HG03521 (cell line): ENCODE data around the gene RIPPLY3.
"Not testable (repeated sequence)": the region's sequence is repeated elsewhere in the genome, so short reads cannot be mapped to it uniquely, and the experiment has no call there.

ENCODE experiments used
- ATAC-seq: cut with Tn5 transposase; IDR thresholded peaks from one replicate; pipeline ENCODE4 v1.9.1; 2021; ENCODE audit warnings: mild to moderate bottlenecking, moderate library complexity; ENCODE audit not compliant: unreplicated experiment

RIPPLY3 gene

DNA sequence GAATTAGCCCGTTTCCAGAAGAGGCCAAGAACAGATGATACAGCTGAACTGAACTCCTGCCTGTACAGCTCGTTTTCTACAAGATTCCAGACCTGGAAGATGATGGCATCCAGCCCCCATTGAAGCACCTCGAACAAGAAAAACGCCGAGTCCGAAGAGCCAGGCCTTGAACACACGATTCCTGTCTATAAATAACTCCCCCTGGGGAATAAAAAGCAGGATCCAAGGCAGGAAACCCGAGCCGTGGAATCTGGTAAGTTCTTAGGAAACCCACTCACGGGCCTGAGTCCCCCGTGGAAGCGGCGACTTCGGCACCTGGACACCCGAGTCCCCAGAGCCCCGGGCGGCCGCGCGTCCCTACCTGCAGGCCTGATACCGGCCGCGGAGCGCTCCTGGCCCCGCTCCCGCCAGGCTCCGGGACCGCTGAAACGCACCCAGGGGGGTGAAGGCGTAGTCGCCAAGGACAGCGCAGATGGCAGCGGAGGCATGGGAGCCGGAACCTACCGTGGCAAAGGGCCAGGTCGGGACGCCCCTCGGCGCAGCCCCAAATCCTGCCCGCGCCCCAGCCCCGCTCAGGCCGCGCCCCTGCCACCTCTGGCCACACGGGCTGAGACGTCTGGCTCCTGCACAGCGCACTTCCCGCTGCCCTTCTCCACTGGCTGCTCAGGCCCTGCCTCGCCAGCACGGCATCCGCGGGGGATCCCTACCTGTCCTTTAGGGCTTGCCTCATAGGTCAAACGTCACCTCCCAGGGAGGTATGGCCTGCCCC lies 26.0 kb upstream of the RIPPLY3 start:
- ATAC-seq: no peak

DNA sequence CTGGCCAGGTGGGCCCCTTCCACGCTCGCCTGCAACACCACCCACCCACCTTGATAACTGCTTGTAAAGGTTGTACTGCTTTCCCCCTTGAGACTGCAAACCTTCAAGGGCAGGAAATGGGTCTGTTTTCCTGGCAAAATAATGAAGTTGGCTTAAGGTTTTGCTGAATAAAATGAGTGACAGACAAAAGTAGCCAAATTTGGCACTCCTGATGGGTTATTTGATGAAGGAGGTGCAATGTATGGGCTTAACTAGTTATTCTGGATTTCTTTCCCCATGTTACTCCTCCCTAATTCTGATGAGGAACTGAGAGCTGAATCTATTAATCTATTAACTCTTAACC lies 25.5 kb upstream of the RIPPLY3 start:
- no peak for ATAC-seq

DNA sequence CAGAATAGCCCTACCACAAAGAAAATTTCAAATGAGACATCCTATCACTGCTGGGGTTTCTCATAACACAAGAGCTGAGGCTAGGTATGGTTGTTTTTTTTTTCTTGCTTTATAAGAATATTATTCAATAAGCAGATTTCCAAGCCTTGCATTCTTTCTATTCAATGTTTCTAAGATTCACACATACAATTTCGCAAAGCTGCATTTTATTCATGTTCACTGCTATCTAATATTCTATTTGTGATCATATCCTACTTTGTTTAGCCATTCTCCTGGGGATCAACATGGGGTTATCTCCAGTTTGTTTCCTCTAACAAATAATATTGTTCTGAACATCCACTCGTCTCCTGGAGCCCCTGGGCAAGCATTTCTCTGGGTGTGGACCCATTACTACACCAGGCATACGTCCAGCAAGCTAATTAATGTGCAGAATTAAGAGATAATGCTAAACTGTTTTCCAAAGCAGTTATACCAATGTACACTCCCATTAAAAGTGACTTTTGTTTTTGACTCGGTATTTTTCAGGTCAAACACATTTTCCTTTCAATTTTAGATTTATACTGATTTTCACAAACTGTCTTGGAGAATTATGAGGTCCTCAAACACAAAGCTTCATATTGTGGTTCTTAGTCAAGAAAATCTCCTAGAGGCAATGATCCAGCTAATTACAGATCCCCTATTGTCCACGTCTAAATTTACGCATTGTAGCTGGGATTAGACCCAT lies 24.4 kb upstream of the RIPPLY3 start:
- ATAC-seq: no peak

DNA sequence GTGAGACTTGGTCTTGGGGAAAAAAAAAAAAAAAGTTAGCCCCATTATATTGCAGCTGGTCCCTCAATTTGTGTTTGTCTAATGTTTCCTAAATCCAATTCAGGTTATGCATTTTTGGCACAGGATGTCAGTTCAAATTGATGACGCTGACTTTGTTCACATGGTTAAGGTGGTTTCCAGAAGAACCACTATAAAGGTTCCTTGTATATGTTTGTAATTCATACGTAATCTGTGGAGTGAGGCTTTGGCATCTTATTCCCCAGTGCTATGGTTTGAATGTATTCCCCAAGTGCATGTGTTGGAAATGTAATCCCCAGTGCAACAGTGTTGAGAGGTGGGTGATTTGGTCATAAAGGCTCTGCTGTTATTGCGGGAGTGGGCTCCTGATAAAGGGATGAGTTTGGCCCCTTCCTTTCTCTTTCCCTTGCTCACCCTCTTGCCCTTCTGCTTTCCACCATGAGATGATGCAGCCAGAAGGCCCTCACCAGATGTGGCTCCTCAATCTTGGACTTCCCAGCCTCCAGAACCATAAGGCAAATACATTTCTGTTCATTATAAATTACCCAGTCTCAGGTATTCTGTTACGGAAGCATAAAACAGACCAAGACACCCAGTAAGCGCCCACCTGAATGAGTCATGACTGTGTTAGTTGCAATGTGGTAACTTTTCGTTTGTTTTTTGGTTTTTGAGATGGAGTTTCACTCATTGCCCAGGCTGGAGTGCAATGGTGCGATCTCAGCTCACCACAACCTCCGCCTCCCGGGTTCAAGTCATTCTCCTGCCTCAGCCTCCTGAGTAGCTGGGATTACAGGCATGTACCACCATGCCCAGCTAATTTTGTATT lies 20.5 kb upstream of the RIPPLY3 start:
- no peak for ATAC-seq

DNA sequence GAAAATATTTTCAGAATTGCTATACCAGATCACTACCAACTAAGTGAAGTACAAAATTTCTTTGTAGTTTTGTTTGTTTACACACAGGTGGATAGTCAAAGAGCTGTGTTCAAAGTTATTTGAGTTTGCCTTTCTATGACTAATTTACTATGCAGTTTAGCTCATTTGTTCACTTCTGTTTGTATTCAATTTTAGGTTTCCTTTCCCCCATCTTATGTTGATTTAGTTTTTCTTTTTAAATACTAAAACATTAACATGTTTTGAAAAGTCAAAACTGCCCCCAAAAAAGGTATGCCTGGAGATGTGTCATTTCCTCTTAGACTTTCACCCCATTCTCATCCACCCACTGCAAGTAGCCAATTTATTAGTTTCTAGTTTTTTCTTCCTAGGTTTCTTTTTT lies 18.7 kb upstream of the RIPPLY3 start:
- ATAC-seq: no peak

DNA sequence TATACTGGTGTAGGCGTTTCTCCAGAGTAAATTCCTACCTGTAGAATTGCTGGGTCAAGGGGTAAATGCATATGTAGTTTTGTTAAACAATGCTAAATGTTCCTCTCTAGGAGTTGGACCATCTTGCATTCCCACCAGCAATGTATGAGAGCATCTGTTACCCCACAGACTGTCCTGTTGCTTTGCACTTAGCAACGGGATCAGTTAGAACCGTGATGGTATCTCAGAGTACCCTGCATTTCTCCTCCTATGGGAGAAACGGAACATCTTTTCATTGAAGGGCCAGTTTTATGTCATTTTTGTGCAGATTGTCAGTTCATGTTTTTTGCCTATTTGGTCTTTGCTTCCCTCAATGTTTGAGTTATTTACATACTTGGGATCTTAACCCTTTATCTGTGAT lies 18.0 kb upstream of the RIPPLY3 start:
- no peak for ATAC-seq

DNA sequence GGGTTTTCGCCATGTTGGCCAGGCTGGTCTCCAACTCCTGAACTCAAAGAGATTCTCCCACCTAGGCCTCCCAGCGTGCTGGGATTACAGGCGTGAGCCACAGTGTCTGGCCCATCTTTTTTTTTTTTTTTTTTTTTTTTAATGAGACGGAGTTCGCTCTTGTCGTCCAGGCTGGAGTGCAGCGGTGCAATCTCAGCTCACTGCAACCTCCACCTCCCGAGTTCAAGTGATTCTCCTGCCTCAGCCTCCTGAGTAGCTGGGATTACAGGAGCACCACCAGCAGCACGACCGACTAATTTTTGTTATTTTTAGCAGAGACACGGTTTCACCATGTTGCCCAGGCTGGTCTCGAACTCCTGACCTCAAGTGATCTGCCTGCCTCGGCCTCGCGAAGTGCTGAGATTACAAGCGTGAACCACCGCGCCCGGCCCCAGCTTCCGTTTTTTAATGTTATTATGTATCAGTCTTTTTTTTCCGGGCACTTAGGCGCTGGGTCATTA lies 17.3 kb upstream of the RIPPLY3 start:
- not testable (repeated sequence) for ATAC-seq

DNA sequence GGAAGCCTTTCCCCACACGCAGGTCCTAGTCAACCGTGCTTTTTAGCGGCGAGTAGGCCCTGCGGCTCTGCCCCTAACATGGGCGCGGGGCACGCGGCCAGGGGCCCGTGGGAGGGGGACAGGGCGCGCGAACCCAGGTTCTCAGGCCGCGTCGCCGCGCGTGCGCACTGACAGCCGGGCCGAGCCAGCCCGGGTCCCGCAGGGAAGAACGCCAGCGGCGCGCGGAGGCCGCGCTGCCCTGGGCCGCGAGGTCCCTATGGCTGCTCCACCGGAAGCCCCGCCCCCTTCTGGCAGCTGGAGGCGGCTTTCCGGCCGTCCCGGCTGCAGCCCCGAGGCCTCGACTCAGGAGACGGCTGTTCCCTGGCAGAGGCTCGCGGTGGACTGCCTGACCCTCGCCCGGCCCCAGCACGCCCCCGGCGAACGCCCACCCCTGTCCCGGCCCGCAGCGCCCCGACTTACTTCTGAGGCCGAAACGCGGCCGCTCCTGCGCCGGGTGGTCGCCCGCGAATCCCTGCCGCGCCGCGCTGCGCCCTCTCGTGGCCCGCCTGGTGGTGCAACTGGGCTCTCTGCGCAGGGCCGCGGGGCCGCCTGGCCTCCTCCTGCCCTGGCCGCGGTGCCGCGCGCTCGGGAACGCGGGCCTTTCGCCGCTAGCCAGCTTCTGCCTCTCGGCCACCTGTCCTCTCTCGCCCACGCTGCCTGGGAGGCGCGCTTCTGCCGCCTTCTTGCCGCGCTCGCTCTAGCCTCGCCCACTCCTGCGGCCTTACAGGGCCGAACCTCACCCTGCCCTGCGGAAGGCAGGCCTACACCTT lies 16.6 kb upstream of the RIPPLY3 start:
- ATAC-seq: peak; percentile 85

DNA sequence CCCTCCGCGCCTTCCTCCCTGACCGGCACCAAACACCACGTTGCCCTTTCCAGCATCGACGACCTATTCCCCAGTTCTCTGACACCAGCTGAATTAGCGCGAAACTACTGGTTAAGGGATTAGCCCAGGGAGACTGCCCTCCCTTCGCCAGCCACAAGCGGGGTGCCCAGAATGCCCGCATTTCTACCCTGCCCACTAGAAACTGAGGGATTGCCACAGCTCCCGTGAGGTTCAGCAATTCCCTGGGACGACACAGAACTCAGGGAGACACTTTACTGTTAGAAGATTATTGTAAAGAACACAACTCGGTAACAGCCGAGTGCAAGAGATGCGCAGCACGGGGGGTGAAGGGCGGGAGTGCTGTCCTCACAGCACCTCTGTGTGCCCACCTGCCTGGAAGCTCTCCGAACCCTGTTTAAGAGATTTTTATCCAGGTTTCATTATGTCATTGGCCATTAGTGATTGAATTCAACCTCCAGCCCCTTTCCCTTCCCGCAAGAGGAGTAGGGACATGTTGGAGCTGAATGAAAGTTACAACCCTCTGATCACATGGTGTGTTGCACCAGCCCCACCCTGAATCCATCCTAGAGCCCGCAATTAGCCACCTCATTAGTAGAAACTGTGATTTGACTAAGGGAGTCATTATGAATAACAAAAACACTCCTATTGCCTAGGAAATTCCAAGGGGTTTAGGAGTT lies 15.8 kb upstream of the RIPPLY3 start:
- ATAC-seq: no peak

DNA sequence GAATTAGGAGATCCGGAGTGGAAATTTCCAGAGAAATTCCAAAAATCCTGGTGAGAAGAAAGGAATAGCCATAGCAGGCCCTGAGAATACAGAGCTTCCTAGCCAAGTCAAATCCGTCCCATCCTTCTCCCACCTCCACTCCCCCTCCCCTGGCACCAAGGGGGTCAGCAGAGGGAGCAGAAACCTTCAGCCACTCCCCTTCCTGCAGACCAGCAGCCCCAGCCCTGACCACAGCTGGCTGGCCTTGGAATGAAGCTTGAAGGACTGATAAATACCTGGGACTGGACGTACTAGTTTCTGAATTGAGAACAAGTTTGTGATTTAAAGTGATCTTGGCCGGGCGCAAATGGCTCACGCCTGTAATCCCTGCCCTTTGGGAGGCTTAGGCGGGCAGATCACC lies 13.8 kb upstream of the RIPPLY3 start:
- no peak for ATAC-seq

DNA sequence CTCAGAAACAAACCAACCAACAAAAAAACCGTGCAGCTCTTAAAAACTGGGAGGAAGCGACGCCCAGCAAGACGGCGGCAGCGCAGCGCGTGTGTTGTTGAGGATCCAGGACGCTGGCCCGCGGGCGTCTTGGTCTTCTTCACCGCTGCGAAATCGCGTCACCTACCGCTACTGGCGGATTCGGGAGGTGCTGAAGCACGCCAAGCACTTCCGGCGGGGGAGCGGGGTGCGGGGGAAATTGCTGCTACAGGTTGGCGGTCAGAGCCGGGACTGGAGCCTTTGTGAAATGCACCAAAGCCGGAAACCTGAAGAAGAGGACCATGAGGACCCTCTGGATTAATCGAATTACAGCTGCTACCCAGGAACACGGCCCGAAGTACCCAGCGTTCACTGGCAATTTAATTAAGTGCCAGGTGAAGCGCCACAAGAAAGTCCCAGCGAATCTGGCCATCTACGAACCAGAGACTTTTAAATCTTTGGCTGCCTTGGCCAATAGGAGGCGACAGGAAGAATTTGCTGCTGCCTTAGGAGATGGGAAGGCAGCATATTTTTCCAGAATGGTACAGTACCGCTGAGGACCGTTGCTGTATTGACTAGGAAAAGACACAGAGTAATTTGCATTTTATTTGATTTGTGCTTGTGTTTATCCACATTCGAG lies 11.9 kb upstream of the RIPPLY3 start:
- ATAC-seq: no peak

DNA sequence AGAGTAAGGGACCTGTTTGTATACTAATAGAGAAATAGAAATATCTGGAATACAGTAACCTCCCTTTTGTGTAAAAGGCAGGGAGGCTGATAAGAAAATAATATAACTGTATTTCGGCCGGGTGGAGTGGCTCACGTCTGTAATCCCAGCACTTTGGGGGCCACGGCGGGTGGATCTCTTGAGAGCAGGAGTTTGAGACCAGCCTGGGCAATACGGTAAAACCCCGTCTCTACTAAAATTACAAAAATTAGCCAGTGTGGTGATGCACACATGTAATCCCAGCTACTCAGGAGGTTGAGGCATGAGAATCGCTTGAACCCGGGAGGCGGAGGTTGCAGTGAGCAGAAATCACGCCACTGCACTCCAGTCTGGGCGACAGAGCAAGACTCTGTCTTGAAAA lies 11.2 kb upstream of the RIPPLY3 start:
- not testable (repeated sequence) for ATAC-seq

DNA sequence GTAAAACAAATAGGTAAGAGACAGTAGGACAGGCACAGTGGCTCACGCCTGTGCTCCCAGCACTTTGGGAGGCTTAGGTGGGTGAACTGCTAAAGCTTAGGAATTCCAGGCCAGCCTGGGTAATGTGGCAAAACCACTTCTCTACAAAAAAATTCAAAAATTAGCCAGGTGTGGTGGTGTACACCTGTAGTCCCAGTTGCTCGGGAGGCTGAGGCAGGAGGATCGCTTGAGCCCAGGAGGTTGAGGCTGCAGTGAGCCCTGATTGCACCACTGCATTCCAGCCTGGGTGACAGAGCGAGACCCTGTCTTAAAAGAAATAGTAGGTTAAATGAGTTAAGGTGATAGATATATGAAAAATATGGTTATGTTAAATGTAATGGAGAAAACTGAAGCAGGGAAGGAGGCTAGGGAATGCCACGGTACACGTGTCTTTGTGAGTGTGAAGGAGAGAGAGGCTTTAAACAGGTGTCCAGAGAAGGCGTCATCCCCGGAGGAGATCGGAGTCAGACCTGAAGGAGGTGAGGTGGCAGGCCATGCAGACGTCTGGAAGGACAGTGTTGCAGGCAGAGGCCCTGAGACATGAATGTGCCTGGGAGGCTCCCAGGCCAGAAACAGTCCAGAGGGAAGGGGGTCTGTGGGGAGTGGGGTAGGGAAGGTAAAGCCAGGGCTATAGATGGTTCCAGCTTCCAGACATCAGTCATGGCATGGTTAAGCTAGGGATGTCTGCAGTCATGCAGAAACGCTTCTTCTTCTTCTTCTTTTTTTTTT lies 7.2 kb upstream of the RIPPLY3 start:
- no peak for ATAC-seq

DNA sequence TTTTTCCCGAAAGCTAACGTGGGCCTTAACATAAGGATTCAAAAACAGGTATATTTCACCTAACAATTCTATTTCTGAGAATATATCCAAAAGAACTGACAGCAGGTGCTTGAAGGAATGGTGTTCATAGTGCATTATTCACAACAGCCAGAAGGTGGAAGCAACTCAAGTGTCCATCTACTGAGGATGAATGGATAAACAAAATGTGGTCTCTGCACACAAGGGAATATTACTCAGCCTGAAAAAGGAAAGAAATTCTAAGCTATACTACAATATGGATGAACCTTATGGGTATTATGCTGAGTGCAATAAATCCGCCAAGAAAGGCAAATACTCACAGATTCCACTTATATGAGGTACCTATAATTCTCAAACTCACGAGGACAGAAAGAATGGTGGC lies 6.1 kb upstream of the RIPPLY3 start:
- no peak for ATAC-seq

DNA sequence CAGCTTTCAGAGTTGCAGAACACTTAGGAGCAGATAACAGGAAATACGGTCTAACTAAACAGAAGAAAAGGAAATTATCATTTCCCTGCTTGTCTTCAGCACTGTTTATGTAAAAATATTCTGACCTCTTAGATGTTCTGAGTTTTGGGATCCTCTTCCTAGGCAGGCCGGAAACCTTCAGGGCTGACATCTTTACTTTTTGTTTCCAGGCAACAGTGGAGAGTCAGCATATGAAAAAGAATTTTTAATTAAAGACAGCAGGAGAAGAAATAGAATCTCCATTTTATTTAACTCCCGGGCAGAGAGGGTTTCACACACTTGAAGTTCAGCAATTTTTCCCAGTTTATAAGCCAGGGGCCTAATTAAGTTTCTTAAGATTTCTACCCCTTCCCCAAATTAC lies 5.1 kb upstream of the RIPPLY3 start:
- no peak for ATAC-seq

DNA sequence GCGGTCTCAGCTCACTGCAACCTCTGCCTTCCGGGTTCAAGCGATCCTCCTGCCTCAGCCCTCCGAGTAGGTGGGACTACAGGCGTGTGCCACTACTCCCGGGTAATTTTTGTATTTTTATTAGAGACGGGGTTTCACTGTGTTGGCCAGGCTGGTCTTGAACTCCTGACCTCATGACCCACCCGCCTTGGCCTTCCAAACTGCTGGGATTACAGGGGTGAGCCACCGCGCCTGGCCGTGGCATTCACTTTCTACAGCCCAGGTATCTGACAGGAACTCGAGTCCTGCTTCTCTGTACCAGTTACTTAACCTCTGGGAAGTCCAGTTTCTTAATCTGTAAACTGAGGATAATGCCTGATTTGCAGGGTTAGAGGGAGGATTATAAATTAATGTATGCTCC lies 3.7 kb upstream of the RIPPLY3 start:
- not testable (repeated sequence) for ATAC-seq

DNA sequence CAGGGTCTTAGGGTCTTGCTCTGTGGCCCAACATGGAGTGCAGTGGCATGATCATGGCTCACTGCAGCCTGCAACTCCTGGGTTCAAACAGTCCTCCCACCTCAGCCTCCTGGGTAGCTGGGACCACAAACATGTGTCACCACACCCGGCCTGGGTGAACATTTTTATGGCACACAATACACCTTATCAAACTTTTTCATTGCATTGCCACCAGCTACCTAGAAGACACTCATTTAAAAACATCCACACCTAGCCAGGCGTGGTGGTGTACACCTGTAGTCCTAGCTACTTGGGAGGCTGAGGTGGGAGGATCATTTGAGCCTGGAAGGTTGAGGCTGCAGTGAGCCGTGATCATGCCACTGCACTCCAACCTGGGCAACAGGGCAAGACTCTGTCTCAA lies 2.6 kb upstream of the RIPPLY3 start:
- ATAC-seq: not testable (repeated sequence)

DNA sequence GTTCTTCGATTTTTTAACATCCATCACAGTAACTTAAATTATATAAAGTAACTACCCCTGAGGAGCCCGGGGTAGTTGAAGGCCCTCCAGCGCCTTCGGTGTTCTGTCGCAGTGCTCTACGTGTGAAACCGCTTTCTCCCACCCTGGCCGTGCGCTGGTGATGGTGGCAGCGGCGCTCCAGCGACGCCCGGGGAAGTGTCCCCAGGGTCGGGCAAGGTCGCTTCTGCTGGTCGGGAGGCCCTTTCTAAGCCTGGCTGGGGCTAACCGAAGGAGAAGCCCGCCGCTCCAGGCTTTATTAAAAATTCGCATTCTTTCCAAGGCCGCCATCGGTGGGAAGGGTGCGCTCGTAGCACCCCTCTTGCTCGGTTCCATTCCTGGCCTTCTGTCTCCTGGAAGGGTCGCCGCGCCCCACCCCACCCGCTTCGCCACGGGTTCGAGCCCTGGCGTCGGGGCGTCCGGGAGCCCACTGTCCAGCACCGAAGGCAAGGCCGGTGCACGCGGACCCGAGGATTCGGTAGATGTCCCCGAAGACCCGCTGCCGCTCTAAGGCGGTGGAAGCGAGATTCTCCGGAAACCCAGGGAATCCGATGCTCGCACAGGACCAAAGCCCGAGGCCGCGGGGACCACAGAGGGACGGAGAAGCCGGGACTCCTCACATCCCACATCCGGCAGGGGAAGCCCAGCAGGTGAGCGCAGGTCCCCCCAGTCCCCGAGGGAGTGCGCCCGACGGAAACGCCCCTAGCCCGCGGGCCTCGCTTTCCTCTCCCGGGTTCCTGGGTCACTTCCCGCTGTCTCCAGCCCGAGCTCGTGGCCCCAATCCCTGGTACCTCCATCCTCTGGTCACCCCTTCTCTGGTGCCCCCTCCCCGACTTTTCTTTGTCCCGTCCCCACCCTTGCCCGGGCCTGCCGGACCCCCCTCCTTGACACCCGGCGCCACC lies 685 bp upstream of the RIPPLY3 start:
- ATAC-seq: no peak
